Prostate gland (tissue), 2 donors: ENCODE results near the gene CANT1. TPM values are rescaled to one million over a fixed set of nuclear protein-coding genes. Genes with fewer than 3 reads are reported as not detected.

ENCODE experiments used
- DNase-seq: peaks from one replicate; pipeline ENCODE4 v3.0.0-alpha.2; 2019; ENCODE audit warnings: low spot score
- H3K27ac ChIP-seq, 2 donors: fragments of 200-600 bp; sonication (generic); 2 replicates each; pipeline ENCODE4 v1.5.1; 2017 to 2019
- H3K27me3 ChIP-seq: fragments of 200-600 bp; sonication (generic); replicated peaks from 2 replicates; pipeline ENCODE4 v1.5.1; 2019; ENCODE audit not compliant: insufficient read depth
- H3K36me3 ChIP-seq, 2 donors: fragments of 200-600 bp; sonication (generic); 1 replicate in 1 of 2; 2 replicates in 1 of 2; pipeline versions ENCODE4 v1.5.1 to v1.8.1; 2017 to 2019
- H3K4me1 ChIP-seq: fragments of 200-600 bp; sonication (generic); replicated peaks from 2 replicates; pipeline ENCODE4 v1.5.1; 2019
- H3K4me3 ChIP-seq, 2 donors: fragments of 200-600 bp; sonication (generic); 2 replicates each; pipeline ENCODE4 v1.5.1; 2017 to 2019
- H3K9me3 ChIP-seq: fragments of 200-600 bp; sonication (generic); 2 replicates; pipeline ENCODE4 v1.5.1; 2017
- CTCF ChIP-seq, 4 experiments: fragments of 200-600 bp in 2 of 4; fragments of 450-650 bp in 2 of 4; sonication (generic) in 2 of 4; IDR thresholded peaks; 1 replicate in 3 of 4; 2 replicates in 1 of 4; pipeline ENCODE4 v1.5.1; 2016 to 2019; ENCODE audit warnings: antibody characterized with exemption in 4 of 4, mild to moderate bottlenecking in 2 of 4, moderate library complexity in 2 of 4
- POLR2A ChIP-seq: fragments of 450-650 bp; IDR thresholded peaks from one replicate; pipeline ENCODE4 v1.6.1; 2016; ENCODE audit warnings: antibody characterized with exemption, mild to moderate bottlenecking
- POLR2AphosphoS5 ChIP-seq: sonication (generic); formaldehyde crosslinking; IDR thresholded peaks from one replicate; pipeline ENCODE4 v1.6.1; 2017; ENCODE audit warnings: antibody characterized with exemption
- WGBS: methylation state at CpG from one replicate; pipeline ENCODE4 v1.1.5; 2018; 5-methylcytosine and 5-hydroxymethylcytosine counted together
- intact Hi-C: fragments of 100-400 bp; cut with DNase I; formaldehyde crosslinking; loops from one replicate; pipeline ENCODE4 v1.14.2; 2022
- total RNA-seq, 2 donors: library from RNA; depleted of rRNA; stranded (reverse); fragments of >200 nt; gene quantifications; one replicate each; pipeline ENCODE4 v1.1.0, GENCODE V29; 2016

The CANT1 gene
- total RNA-seq, 2 donors from 2014 or later, result 89.7 to 201 TPM

- Histone ChIP-seq H3K27ac (no peak overlapping the region), H3K4me1 (no peaks in the 10 kb centered on the region), H3K9me3 (no peaks in the 10 kb centered on the region), H3K27me3 (no peaks in the 10 kb centered on the region), H3K36me3 (no peaks in the 10 kb centered on the region), H3K4me3 (no peak overlapping the region)
- intact Hi-C loops, result no loop called here
- DNase-seq, result no peak
- TF ChIP-seq POLR2AphosphoS5 (no peak), CTCF (IDR thresholded peaks at IDR 0.05) (no peak), POLR2A (no peak)
- WGBS, result 86% methylated on average over 7 of the region's 7 CpGs
Measured at GRCh38 chr17:78944026-78944425, 65.5 kb downstream of the CANT1 start.

Other genes starting within 250 kb of the CANT1 start
- 10 to 100 TPM; 65.2 to 73.9 TPM for gene CYTH1, start 227.5 kb downstream of the CANT1 start, total RNA-seq
- 10 to 100 TPM; 31.2 to 66.6 TPM for gene USP36, start 168.9 kb downstream of the CANT1 start, total RNA-seq
- gene CEP295NL, start 106.6 kb downstream of the CANT1 start, total RNA-seq, result 1 to 10 TPM; 2.2 to 8.2 TPM
- 100 to 1,000 TPM in 1 of 2 donors, 10 to 100 TPM in 1; 54.5 to 500 TPM for gene TIMP2, start 84.4 kb downstream of the CANT1 start, total RNA-seq
- gene LGALS3BP, start 29.8 kb downstream of the CANT1 start, total RNA-seq, result 100 to 1,000 TPM; 570 to 890 TPM
- gene C1QTNF1, start 14.4 kb upstream of the CANT1 start, total RNA-seq, result 10 to 100 TPM; 16.3 to 57.9 TPM
- gene ENGASE, start 65.1 kb upstream of the CANT1 start, total RNA-seq, result 10 to 100 TPM; 19.4 to 45.7 TPM